GM23338 (cell line): Measurements from ENCODE around the gene CHST13. TPM values are rescaled to one million over a fixed set of nuclear protein-coding genes. Genes with fewer than 3 reads are reported as not detected.

ENCODE experiments used
- ATAC-seq: fragments of 200-7000 bp; cut with Tn5 transposase; 3 replicates; pipeline ENCODE4 v1.9.1; 2020
- DNase-seq: peaks from one replicate; pipeline ENCODE4 v3.0.0-alpha.2; 2015; ENCODE audit warnings: low spot score
- H2AFZ ChIP-seq: fragments of 200-600 bp; sonication (generic); 2 replicates; pipeline ENCODE4 v1.8.0; 2016; ENCODE audit warnings: antibody characterized with exemption, mild to moderate bottlenecking, moderate library complexity
- H3F3A ChIP-seq: fragments of 200-600 bp; sonication (generic); replicated peaks from 2 replicates; pipeline ENCODE4 v1.8.0; 2017; ENCODE audit warnings: antibody characterized with exemption, mixed run types, low read depth
- H3K27ac ChIP-seq: fragments of 200-600 bp; sonication (generic); 2 replicates; pipeline ENCODE4 v1.6.1; 2016; ENCODE audit warnings: low read depth
- H3K27me3 ChIP-seq: fragments of 200-600 bp; sonication (generic); 2 replicates; pipeline ENCODE4 v1.8.0; 2016; ENCODE audit warnings: mild to moderate bottlenecking, mixed run types, moderate library complexity; ENCODE audit not compliant: insufficient read depth
- H3K36me3 ChIP-seq: fragments of 200-600 bp; sonication (generic); 2 replicates; pipeline ENCODE4 v1.8.0; 2016; ENCODE audit warnings: mild to moderate bottlenecking; ENCODE audit not compliant: insufficient read depth
- H3K4me1 ChIP-seq: fragments of 200-600 bp; sonication (generic); 2 replicates; pipeline ENCODE4 v1.8.0; 2016; ENCODE audit warnings: mild to moderate bottlenecking, moderate library complexity; ENCODE audit not compliant: insufficient read depth
- H3K4me2 ChIP-seq: fragments of 200-600 bp; sonication (generic); 2 replicates; pipeline ENCODE4 v1.7.1; 2017; ENCODE audit warnings: mixed run types
- H3K4me3 ChIP-seq: fragments of 200-600 bp; sonication (generic); 2 replicates; pipeline ENCODE4 v1.6.1; 2016; ENCODE audit warnings: mixed run types
- H3K79me2 ChIP-seq: fragments of 200-600 bp; sonication (generic); replicated peaks from 2 replicates; pipeline ENCODE4 v1.8.0; 2017; ENCODE audit warnings: mild to moderate bottlenecking; ENCODE audit not compliant: insufficient read depth
- H3K9me2 ChIP-seq: fragments of 200-600 bp; sonication (generic); 2 replicates; pipeline ENCODE4 v1.8.0; 2017; ENCODE audit not compliant: insufficient read depth
- H4K20me1 ChIP-seq: fragments of 200-600 bp; sonication (generic); replicated peaks from 2 replicates; pipeline ENCODE4 v1.8.0; 2017; ENCODE audit warnings: mild to moderate bottlenecking; ENCODE audit not compliant: insufficient read depth
- H3K27ac Mint-ChIP-seq: 2 replicates; pipeline ENCODE4 v1.8.0; 2020; ENCODE audit warnings: inconsistent platforms, mild to moderate bottlenecking, moderate library complexity, mixed read lengths
- H3K27me3 Mint-ChIP-seq: 3 replicates; pipeline ENCODE4 v1.8.0; 2022; ENCODE audit warnings: low read depth, mild to moderate bottlenecking, moderate library complexity, mixed read lengths, inconsistent platforms; ENCODE audit not compliant: insufficient read depth, poor library complexity
- H3K36me3 Mint-ChIP-seq: 3 replicates; pipeline ENCODE4 v1.8.0; 2021; ENCODE audit warnings: low read depth, mild to moderate bottlenecking, inconsistent platforms, moderate library complexity, mixed read lengths
- H3K4me1 Mint-ChIP-seq: 3 replicates; pipeline ENCODE4 v1.8.0; 2020; ENCODE audit warnings: mild to moderate bottlenecking, inconsistent platforms, mixed read lengths
- H3K4me3 Mint-ChIP-seq: 3 replicates; pipeline ENCODE4 v1.8.0; 2021; ENCODE audit warnings: moderate library complexity, mild to moderate bottlenecking, inconsistent platforms, mixed read lengths
- H3K9me3 Mint-ChIP-seq: 3 replicates; pipeline ENCODE4 v1.8.0; 2020; ENCODE audit warnings: moderate library complexity, mild to moderate bottlenecking, inconsistent platforms, mixed read lengths
- CTCF ChIP-seq, 2 experiments: fragments of 200-600 bp in 1 of 2; sonication (generic) in 1 of 2; conservative IDR thresholded peaks; 2 replicates each; pipeline versions ENCODE4 v1.5.1 to v1.6.1; 2016 to 2017; ENCODE audit warnings: antibody characterized with exemption in 2 of 2, low read depth in 2 of 2, mild to moderate bottlenecking in 2 of 2, moderate library complexity in 1 of 2
- EZH2 ChIP-seq: fragments of 200-600 bp; sonication (generic); IDR thresholded peaks from one replicate; pipeline ENCODE4 v1.8.0; 2017; ENCODE audit warnings: antibody characterized with exemption, mild to moderate bottlenecking, low read depth; ENCODE audit not compliant: unreplicated experiment
- POLR2AphosphoS5 ChIP-seq: IDR thresholded peaks from 2 replicates; pipeline ENCODE4 v1.6.1; 2016; ENCODE audit warnings: antibody characterized with exemption, low read depth
- ZNF114 ChIP-seq: fragments of 250-450 bp; sonication (Bioruptor Pico); IDR thresholded peaks from 2 replicates; pipeline ENCODE4 v1.5.0; 2020; ENCODE audit warnings: mild to moderate bottlenecking, moderate library complexity
- ZNF462 ChIP-seq: fragments of 250-450 bp; sonication (Bioruptor Pico); IDR thresholded peaks from 2 replicates; pipeline ENCODE4 v1.5.0; 2020; ENCODE audit warnings: mild to moderate bottlenecking, moderate library complexity
- polyA plus RNA-seq: library from polyadenylated mRNA; unstranded; fragments of >200 nt; fragmentation: Nextera tagmentation; extraction: Ambion mirVana; gene quantifications from 2 replicates; pipeline ENCODE4 v1.2.1, GENCODE V29; 2016
- total RNA-seq: library from RNA; depleted of rRNA; stranded (reverse); fragments of >200 nt; shearing (Covaris generic); gene quantifications from 2 replicates; pipeline ENCODE4 v1.2.3, GENCODE V29; 2014
- TF ChIP-seq, protein P1 (sequence below): IDR thresholded peaks from one replicate; pipeline ENCODE4 v1.6.1; 2018; ENCODE audit warnings: antibody characterized with exemption; ENCODE audit not compliant: unreplicated experiment

The CHST13 gene
- total and polyA plus RNA-seq, 2 experiments from 2014 or later: 3.7 to 8.4 TPM

DNA sequence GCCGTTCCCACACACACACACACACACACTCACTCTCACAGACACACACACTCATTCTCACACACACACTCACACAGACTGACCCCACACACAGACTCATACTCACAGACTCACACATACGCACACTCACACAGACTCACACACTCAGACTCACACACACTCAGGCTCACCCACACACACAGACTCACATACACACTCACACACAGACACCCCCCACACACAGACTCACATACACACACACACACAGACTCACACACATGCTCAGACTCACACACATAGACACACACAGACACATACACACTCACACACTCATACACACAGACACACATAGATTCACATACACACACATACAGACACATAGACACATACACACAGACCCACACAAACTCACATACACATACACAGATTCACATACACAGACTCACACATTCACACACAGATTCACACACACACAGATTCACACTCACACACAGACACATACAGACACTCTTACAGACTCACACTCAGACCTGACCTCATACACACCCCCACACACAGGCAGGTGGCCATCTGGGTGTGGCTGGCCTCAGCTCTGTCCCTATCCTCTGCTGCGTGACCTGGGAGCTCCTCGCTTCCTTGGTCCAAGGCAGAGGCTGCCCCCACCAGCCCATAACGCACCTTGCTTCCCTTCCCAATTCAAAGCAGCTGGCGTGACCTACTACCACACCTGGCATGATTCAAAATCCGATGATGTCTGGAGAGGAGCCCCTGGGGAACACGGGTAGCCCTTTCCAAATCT lies 32.9 kb downstream of the CHST13 start:
- no peaks in the 10 kb centered on the region for H3K4me1 ChIP-seq
- H4K20me1 ChIP-seq: no peaks in the 10 kb centered on the region
- H3K27me3 ChIP-seq: no peaks in the 10 kb centered on the region
- H3K4me1 Mint-ChIP-seq: peaks cover 5% of the 10 kb centered on the region
- no peak overlapping the region for H3K27ac Mint-ChIP-seq
- no peak overlapping the region for H2AFZ ChIP-seq
- no peak for TF ChIP-seq ZNF114 (CRISPR knock-in tag)
- 0 out of 4 replicates have a peak, but pooled peaks of 1 of the 2 experiments have one; percentile 9 for TF ChIP-seq CTCF (conservative IDR thresholded peaks at IDR 0.05; ENCODE audit: low read depth in 2 of 2)
- TF ChIP-seq, protein P1, sequence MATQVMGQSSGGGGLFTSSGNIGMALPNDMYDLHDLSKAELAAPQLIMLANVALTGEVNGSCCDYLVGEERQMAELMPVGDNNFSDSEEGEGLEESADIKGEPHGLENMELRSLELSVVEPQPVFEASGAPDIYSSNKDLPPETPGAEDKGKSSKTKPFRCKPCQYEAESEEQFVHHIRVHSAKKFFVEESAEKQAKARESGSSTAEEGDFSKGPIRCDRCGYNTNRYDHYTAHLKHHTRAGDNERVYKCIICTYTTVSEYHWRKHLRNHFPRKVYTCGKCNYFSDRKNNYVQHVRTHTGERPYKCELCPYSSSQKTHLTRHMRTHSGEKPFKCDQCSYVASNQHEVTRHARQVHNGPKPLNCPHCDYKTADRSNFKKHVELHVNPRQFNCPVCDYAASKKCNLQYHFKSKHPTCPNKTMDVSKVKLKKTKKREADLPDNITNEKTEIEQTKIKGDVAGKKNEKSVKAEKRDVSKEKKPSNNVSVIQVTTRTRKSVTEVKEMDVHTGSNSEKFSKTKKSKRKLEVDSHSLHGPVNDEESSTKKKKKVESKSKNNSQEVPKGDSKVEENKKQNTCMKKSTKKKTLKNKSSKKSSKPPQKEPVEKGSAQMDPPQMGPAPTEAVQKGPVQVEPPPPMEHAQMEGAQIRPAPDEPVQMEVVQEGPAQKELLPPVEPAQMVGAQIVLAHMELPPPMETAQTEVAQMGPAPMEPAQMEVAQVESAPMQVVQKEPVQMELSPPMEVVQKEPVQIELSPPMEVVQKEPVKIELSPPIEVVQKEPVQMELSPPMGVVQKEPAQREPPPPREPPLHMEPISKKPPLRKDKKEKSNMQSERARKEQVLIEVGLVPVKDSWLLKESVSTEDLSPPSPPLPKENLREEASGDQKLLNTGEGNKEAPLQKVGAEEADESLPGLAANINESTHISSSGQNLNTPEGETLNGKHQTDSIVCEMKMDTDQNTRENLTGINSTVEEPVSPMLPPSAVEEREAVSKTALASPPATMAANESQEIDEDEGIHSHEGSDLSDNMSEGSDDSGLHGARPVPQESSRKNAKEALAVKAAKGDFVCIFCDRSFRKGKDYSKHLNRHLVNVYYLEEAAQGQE: no peak
- TF ChIP-seq POLR2AphosphoS5: no peak
- H3K4me2 ChIP-seq: no peak overlapping the region
- H3F3A ChIP-seq: no peaks in the 10 kb centered on the region
- H3K9me3 Mint-ChIP-seq: no peaks in the 10 kb centered on the region
- H3K27me3 Mint-ChIP-seq: peaks cover 3% of the 10 kb centered on the region
- DNase-seq (no peak), ATAC-seq (no peak)
- no peaks in the 10 kb centered on the region for H3K9me2 ChIP-seq
- no peak overlapping the region for H3K4me3 Mint-ChIP-seq
- H3K4me3 ChIP-seq: no peak overlapping the region
- H3K79me2 ChIP-seq: no peaks in the 10 kb centered on the region
- H3K27ac ChIP-seq: no peak overlapping the region
- H3K36me3 Mint-ChIP-seq: no peaks in the 10 kb centered on the region
- no peaks in the 10 kb centered on the region for H3K36me3 ChIP-seq

DNA sequence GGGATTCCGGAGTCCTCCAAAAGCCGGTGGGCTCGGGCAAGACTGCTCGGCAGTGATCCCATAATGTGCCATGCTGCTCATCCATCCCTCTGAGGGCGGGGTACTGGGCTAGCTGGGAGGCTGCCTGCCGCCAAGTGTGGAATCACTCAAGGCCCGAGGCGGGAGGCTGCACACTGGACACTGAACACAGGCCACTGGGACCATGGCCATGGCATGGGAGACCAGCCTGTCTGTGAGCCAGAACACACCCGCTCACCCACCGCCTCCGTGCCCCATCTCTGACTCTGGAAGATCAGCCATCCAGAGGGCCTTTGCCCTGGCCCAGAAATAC lies 33.4 kb downstream of the CHST13 start:
- DNase-seq (no peak), ATAC-seq (no peak)
- H3K4me1 Mint-ChIP-seq: peaks cover 5% of the 10 kb centered on the region
- no peaks in the 10 kb centered on the region for H3K9me2 ChIP-seq
- no peaks in the 10 kb centered on the region for H3K9me3 Mint-ChIP-seq
- no peaks in the 10 kb centered on the region for H3F3A ChIP-seq
- H3K27me3 ChIP-seq: no peaks in the 10 kb centered on the region
- H3K4me1 ChIP-seq: no peaks in the 10 kb centered on the region
- H3K79me2 ChIP-seq: no peaks in the 10 kb centered on the region
- no peak overlapping the region for H3K27ac ChIP-seq
- H3K27ac Mint-ChIP-seq: no peak overlapping the region
- H3K27me3 Mint-ChIP-seq: peaks cover 3% of the 10 kb centered on the region
- no peaks in the 10 kb centered on the region for H3K36me3 ChIP-seq
- H3K4me2 ChIP-seq: no peak overlapping the region
- no peak overlapping the region for H3K4me3 ChIP-seq
- H3K36me3 Mint-ChIP-seq: no peaks in the 10 kb centered on the region
- H2AFZ ChIP-seq: no peak overlapping the region
- H4K20me1 ChIP-seq: no peaks in the 10 kb centered on the region
- H3K4me3 Mint-ChIP-seq: no peak overlapping the region
- no peak for TF ChIP-seq ZNF462 (CRISPR knock-in tag)
- TF ChIP-seq EZH2: no peak
- TF ChIP-seq CTCF (conservative IDR thresholded peaks at IDR 0.05; ENCODE audit: low read depth in 2 of 2): no peak
